Renal cortex interstitium (tissue), 11 donors: ENCODE measurements around the gene HTRA3. TPM values are rescaled to one million over a fixed set of nuclear protein-coding genes. Genes with fewer than 3 reads are reported as not detected.

Experiments
- DNase-seq, 11 donors: peaks; one replicate each; pipeline ENCODE4 v3.0.0-alpha.2; 2013; ENCODE audit warnings: low read depth in 9 of 11, low spot score in 4 of 11; ENCODE audit errors: extremely low read depth in 1 of 11
- polyA plus RNA-seq, 3 donors: library from polyadenylated mRNA; unstranded; fragments of 120-200 nt; gene quantifications; one replicate each; pipeline ENCODE4 v1.2.1, GENCODE V29; 2013; ENCODE audit not compliant: insufficient read length in 3 of 3

The HTRA3 gene
- polyA plus RNA-seq, 3 donors: 7.0 to 13.1 (median 9.3) TPM

DNA sequence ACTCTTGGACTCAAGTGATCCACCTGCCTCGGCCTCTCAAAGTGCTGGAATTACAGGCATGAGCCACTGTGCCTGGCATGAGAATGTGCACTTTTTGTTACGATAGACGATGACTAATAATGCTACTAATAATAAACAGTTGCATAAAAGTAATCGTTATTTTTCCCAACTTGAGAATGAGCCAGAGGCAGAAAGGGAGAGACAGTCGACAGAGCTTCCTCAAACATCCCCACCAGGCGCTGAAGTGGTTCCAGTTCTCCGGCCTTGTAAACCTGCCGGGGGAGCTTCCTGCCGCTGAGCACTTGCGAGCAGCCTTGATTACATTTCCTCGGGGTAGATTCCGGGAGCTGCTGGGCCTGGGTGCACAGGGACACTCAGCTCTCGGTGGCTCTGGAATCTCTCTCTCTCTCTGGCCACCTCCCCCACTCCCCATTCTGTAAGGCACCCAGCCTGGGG lies 8.9 kb upstream of the HTRA3 start:
- DNase-seq: no peak

DNA sequence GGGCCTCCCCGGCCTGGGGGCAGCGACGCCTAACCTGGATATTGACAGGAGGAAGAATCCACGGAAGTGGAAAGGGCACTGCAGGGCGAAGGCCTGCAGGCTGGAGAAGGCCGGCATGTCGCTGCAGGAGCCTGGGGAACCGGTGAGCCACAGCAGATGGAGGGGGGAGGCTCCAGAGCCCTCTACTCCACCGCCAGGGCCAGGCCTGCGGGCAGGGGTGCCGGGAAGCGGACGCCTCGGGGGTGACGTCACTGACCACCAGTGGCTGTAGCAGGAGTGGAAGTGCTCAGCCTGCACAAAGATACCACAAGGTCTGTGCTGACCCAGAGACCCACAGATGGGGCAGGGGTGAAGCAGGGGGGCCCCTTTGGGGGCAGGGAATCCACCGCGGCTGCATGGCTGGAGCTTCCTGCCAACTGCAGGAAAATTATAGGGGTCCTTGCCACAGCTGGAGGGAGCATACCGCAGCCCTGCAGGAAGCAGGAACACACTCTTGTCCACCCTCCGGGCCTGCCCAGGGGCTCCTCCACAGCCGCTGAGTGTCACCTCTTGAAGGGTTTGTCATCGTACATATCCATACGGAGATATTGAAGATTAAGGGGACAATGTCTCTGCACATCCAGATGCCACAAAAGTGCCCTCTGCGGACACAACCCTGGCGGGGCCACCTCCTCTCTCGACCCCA lies 7.6 kb upstream of the HTRA3 start:
- no peak for DNase-seq

GRCh38 chr4:8262637-8263322 lies 6.8 kb upstream of the HTRA3 start:
- no peak for DNase-seq

DNA sequence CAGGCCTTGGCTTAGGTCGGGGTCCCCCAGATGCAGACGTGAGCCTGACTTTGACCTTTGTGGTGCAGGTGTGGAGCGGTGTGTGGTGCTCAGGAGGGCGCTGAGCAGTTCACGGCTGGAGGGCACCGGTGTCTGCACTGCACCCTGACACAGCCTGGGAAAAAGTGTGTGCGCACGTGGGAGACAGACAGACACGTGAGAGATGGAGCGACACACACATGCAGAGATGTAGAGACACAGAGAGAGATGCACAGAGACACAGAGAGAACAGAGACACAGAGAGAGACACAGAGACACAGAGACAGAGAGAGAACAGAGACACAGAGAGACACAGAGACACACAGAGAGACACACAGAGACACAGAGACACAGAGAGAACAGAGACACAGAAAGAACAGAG lies 6.2 kb upstream of the HTRA3 start:
- DNase-seq: no peak

DNA sequence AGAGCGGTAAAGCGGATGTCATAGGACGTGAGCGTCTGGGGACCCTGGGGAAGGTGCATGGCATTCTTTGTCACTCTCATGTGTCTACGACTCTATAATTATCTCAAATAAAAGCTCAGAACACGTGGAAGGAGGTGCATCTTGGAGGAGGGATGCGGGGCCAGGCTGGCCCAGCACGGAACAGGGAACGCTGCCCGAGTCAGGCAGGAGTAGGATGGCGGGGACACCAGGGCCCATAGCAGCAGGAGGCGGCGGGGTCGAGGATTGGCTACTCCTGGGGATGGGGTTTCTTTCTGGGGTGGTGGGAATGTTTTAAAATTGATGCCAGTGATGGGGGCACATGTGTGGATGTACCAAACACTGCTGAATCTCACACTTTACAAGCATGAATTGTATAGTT lies 5.4 kb upstream of the HTRA3 start:
- no peak for DNase-seq

- DNase-seq: no peak
These were observed 4.2 kb upstream of the HTRA3 start for GRCh38 chr4:8265171-8265929.

DNA sequence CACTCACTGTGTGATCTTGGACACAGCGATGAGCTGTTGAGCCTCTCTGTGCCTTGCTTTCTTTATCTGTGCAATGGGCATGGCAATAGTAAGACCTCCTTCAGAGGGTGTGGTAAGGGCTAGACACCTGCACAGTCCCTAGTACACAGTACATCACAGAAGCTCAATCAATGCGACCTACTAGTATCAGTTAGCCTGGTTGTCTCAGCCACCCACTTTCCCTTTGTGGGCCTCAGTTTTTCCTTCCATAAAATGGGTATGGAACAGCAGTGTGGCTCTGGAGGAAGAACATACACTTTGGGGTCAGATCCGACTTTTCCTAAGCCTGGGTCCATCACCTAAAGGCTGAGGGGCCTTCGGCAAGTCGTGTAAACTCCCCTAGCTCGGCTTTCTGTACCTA lies 3.5 kb upstream of the HTRA3 start:
- DNase-seq: no peak

GRCh38 chr4:8266508-8266907 lies 3.0 kb upstream of the HTRA3 start:
- no peak for DNase-seq

- no peak for DNase-seq
These were observed 2.5 kb upstream of the HTRA3 start for GRCh38 chr4:8267077-8267476.

DNA sequence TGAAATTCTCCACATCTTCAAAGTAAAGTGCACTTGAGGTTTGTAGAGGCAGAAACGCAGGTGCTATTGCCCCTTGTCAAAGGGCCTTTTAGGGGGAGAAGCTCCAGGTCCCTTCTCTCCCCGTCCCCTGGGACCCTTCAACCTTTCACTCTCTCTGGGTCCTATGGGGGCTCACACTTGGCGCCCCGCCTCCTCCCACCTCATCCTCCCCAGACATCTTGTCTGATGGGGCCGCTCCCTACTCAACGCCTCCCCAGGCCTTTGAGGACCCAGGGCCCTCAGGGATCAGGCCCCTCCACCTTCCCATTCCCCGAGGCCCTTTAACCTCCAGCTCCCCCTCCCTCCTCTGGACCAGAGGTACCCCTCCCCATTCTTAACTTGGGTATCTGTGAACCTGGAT lies 1.3 kb upstream of the HTRA3 start:
- DNase-seq: no peak

DNA sequence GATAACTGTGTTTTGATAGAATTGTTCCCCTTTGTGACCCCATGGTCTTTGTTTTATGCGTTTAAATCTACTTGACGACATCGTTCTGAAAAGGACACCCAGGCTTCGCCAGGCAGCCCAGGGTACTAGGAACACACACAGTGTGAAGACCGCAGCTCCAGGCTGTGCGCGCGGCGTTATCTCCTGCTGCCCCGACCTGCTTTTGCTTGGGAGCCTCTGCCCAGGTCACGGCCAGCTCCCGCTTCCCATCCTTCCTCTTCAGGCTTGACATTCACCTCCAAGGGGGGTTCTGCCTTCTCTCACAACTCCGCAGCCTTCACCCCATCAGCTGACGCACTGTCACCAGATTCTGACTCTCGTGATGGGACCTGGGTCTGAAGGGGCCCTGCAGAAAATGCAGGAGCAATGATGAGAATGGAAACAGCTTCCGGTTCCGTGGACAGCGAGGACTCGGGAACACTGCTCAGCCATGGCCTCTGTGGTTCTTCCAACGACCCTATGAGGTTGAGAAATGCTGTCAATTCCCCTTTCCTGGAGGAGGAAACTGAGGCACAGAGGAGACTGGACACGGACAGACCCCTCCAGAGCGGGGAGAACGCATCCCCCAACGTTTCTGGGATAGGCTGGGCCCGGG lies 536 bp upstream of the HTRA3 start:
- DNase-seq: no peak

- DNase-seq: no peak
These were observed 841 bp downstream of the HTRA3 start for GRCh38 chr4:8270418-8270771.

GRCh38 chr4:8270912-8271815 lies 1.6 kb downstream of the HTRA3 start:
- DNase-seq: no peak

DNA sequence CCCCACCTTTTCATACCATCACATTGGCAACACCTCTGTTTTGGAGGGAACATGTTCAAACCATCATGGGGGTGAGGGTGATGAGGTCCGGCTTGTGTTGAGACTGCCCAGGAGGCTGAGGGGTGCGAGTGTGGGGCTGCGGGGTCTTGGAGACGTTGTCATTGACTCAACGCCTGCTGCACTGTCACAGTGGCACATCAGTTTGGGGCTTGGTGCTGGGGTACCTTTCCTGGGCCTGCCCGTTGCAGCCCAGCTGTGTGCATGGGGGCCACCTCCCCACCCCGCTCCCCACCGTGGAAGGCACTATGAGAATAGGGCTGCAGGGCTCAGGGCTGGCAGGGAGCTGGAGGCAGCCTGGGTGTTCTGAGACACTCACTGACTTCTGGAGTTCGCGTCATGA lies 2.3 kb downstream of the HTRA3 start:
- no peak for DNase-seq

DNA sequence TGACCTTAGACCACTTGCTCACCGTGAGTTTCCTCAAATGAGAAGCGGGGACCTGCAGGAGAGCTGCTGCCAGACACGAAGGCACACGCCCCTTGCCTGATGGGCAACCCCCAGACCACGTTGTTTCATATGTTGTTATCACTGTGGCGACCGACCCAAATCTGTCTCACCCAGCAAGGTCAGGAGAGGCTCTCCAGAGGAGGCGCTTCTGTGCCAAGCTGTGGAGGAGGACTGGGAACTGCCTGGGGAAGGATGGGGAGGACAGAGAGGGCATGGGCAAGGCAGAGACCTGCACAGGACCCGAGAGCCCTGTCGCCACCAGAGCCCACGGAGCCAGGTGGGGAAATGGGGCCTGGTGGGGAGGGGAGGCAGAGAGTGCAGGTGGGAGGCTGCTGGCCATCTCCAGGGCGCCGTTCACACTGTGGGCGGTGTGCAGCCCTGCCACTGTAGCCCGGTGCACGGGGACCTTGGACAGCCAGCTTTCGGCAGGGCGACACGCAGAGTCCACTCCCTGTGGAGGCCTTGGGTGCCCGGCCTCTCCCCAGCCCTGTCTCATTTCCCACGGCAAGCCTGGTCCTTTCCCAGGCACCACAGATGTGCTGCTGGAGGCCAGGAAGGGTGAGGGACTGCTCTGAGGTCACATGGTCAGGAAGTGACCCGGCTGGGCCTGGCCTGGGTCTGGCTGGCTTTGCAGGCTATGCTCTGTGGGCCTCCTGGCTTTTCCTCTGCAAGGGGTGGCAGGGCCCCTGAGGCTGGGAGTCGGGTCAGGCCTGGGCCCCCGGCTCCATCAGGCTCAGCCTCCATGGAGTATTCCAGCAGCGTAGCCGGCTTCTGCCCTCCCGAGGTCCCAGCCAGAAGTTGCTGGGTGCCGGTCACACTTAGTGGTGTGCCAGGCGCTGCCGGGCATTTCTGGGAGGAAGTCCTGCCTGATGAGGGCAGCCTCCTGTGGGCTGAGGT lies 3.2 kb downstream of the HTRA3 start:
- no peak for DNase-seq

GRCh38 chr4:8273450-8273849 lies 3.9 kb downstream of the HTRA3 start:
- DNase-seq: no peak

- DNase-seq: no peak
These were observed 4.6 kb downstream of the HTRA3 start for GRCh38 chr4:8274066-8274652.
